ENCODE results near the gene SH2D4B. TPM values are rescaled to one million over a fixed set of nuclear protein-coding genes. Genes with fewer than 3 reads are reported as not detected.
"Not testable (repeated sequence)": the region's sequence is repeated elsewhere in the genome, so short reads cannot be mapped to it uniquely, and the experiment has no call there.

SH2D4B gene
- total and polyA plus RNA-seq, 2 donors, result 0.09 to 0.18 TPM

- WGBS, result 27% methylated on average over 12 of the region's 12 CpGs
- Histone ChIP-seq H3K27me3 (ENCODE audit: control insufficient read depth in 2 of 2, insufficient read depth in 1 of 2, low read length in 1 of 2) (no peaks in the 10 kb centered on the region), H3K27ac (ENCODE audit: low read depth in 1 of 2, low read length in 1 of 2) (peak overlapping the region in 1 of 2 donors; percentile 18), H3K36me3 (ENCODE audit: control insufficient read depth in 2 of 2, insufficient read depth in 2 of 2, low read length in 1 of 2) (no peaks in the 10 kb centered on the region), H3K9me3 (ENCODE audit: control insufficient read depth in 2 of 2, insufficient read depth in 1 of 2, low read length in 1 of 2) (no peaks in the 10 kb centered on the region), H3K4me1 (ENCODE audit: control insufficient read depth in 2 of 2, insufficient read depth in 2 of 2, low read length in 2 of 2) (peaks cover 0 to 41% of the 10 kb centered on the region in 2 donors), H3K4me3 (ENCODE audit: low read length in 2 of 2) (no peak overlapping the region)
- peak in 4 of 9 donors; percentile 33 to 72 (median 50) for DNase-seq (ENCODE audit: low read depth in 6 of 9, low spot score in 9 of 9)
Measured at GRCh38 chr10:80529604-80530003, 8.1 kb upstream of the SH2D4B start.

- peaks cover 0 to 40% of the 10 kb centered on the region in 2 donors for H3K4me1 ChIP-seq (ENCODE audit: control insufficient read depth in 2 of 2, insufficient read depth in 2 of 2, low read length in 2 of 2)
- H3K27ac ChIP-seq (ENCODE audit: low read depth in 1 of 2, low read length in 1 of 2), result no peak overlapping the region
Measured at GRCh38 chr10:80530251-80530650, 7.5 kb upstream of the SH2D4B start.

GRCh38 chr10:80530816-80531215 is 6.9 kb upstream of the SH2D4B start:
- peaks cover 0 to 42% of the 10 kb centered on the region in 2 donors for H3K4me1 ChIP-seq (ENCODE audit: control insufficient read depth in 2 of 2, insufficient read depth in 2 of 2, low read length in 2 of 2)
- H3K27me3 ChIP-seq (ENCODE audit: control insufficient read depth in 2 of 2, insufficient read depth in 1 of 2, low read length in 1 of 2), result no peaks in the 10 kb centered on the region
- H3K4me3 ChIP-seq (ENCODE audit: low read length in 2 of 2), result no peak overlapping the region
- 46% methylated on average over 2 of the region's 2 CpGs for WGBS
- no peaks in the 10 kb centered on the region for H3K36me3 ChIP-seq (ENCODE audit: control insufficient read depth in 2 of 2, insufficient read depth in 2 of 2, low read length in 1 of 2)
- H3K9me3 ChIP-seq (ENCODE audit: control insufficient read depth in 2 of 2, insufficient read depth in 1 of 2, low read length in 1 of 2), result no peaks in the 10 kb centered on the region
- H3K27ac ChIP-seq (ENCODE audit: low read depth in 1 of 2, low read length in 1 of 2), result peak overlapping the region in 1 of 2 donors; percentile 49
- no peak for DNase-seq (ENCODE audit: low read depth in 6 of 9, low spot score in 9 of 9)

More at GRCh38 chr10:80530251-80530650, 7.5 kb upstream of the SH2D4B start:
- no peaks in the 10 kb centered on the region for H3K36me3 ChIP-seq (ENCODE audit: control insufficient read depth in 2 of 2, insufficient read depth in 2 of 2, low read length in 1 of 2)
- no peaks in the 10 kb centered on the region for H3K27me3 ChIP-seq (ENCODE audit: control insufficient read depth in 2 of 2, insufficient read depth in 1 of 2, low read length in 1 of 2)
- 75% methylated on average over 2 of the region's 2 CpGs for WGBS
- H3K4me3 ChIP-seq (ENCODE audit: low read length in 2 of 2), result no peak overlapping the region
- DNase-seq (ENCODE audit: low read depth in 6 of 9, low spot score in 9 of 9), result peak in 1 of 9 donors; percentile 39
- no peaks in the 10 kb centered on the region for H3K9me3 ChIP-seq (ENCODE audit: control insufficient read depth in 2 of 2, insufficient read depth in 1 of 2, low read length in 1 of 2)

- no peaks in the 10 kb centered on the region for H3K27me3 ChIP-seq (ENCODE audit: control insufficient read depth in 2 of 2, insufficient read depth in 1 of 2, low read length in 1 of 2)
- no peak for DNase-seq (ENCODE audit: low read depth in 6 of 9, low spot score in 9 of 9)
- H3K9me3 ChIP-seq (ENCODE audit: control insufficient read depth in 2 of 2, insufficient read depth in 1 of 2, low read length in 1 of 2), result no peaks in the 10 kb centered on the region
- peaks cover 0 to 37% of the 10 kb centered on the region in 2 donors for H3K4me1 ChIP-seq (ENCODE audit: control insufficient read depth in 2 of 2, insufficient read depth in 2 of 2, low read length in 2 of 2)
- no peaks in the 10 kb centered on the region for H3K36me3 ChIP-seq (ENCODE audit: control insufficient read depth in 2 of 2, insufficient read depth in 2 of 2, low read length in 1 of 2)
- H3K27ac ChIP-seq (ENCODE audit: low read depth in 1 of 2, low read length in 1 of 2), result no peak overlapping the region
- H3K4me3 ChIP-seq (ENCODE audit: low read length in 2 of 2), result no peak overlapping the region
- 97% methylated on average over 4 of the region's 4 CpGs for WGBS
Measured at GRCh38 chr10:80532571-80532970, 5.1 kb upstream of the SH2D4B start.

- H3K9me3 ChIP-seq (ENCODE audit: control insufficient read depth in 2 of 2, insufficient read depth in 1 of 2, low read length in 1 of 2); H3K27ac ChIP-seq (ENCODE audit: low read depth in 1 of 2, low read length in 1 of 2); H3K4me3 ChIP-seq (ENCODE audit: low read length in 2 of 2); H3K27me3 ChIP-seq (ENCODE audit: control insufficient read depth in 2 of 2, insufficient read depth in 1 of 2, low read length in 1 of 2); H3K36me3 ChIP-seq (ENCODE audit: control insufficient read depth in 2 of 2, insufficient read depth in 2 of 2, low read length in 1 of 2); DNase-seq (ENCODE audit: low read depth in 6 of 9, low spot score in 9 of 9): not testable (repeated sequence)
- H3K4me1 ChIP-seq (ENCODE audit: control insufficient read depth in 2 of 2, insufficient read depth in 2 of 2, low read length in 2 of 2), result peaks cover 0 to 32% of the 10 kb centered on the region in 2 donors
- WGBS, result 100% methylated on average over 10 of the region's 25 CpGs
Measured at GRCh38 chr10:80534059-80534458, 3.6 kb upstream of the SH2D4B start.

GRCh38 chr10:80534646-80535045 is 3.1 kb upstream of the SH2D4B start:
- H3K4me1 ChIP-seq (ENCODE audit: control insufficient read depth in 2 of 2, insufficient read depth in 2 of 2, low read length in 2 of 2), result peaks cover 0 to 32% of the 10 kb centered on the region in 2 donors
- not testable (repeated sequence) for H3K36me3 ChIP-seq (ENCODE audit: control insufficient read depth in 2 of 2, insufficient read depth in 2 of 2, low read length in 1 of 2); H3K27me3 ChIP-seq (ENCODE audit: control insufficient read depth in 2 of 2, insufficient read depth in 1 of 2, low read length in 1 of 2); H3K4me3 ChIP-seq (ENCODE audit: low read length in 2 of 2); H3K27ac ChIP-seq (ENCODE audit: low read depth in 1 of 2, low read length in 1 of 2); H3K9me3 ChIP-seq (ENCODE audit: control insufficient read depth in 2 of 2, insufficient read depth in 1 of 2, low read length in 1 of 2); DNase-seq (ENCODE audit: low read depth in 6 of 9, low spot score in 9 of 9)
- WGBS, result 88% methylated on average over 11 of the region's 30 CpGs

- DNase-seq (ENCODE audit: low read depth in 6 of 9, low spot score in 9 of 9), result peak in 7 of 9 donors; percentile 37 to 78 (median 50)
- Histone ChIP-seq H3K4me1 (ENCODE audit: control insufficient read depth in 2 of 2, insufficient read depth in 2 of 2, low read length in 2 of 2) (peaks cover 0 to 22% of the 10 kb centered on the region in 2 donors), H3K36me3 (ENCODE audit: control insufficient read depth in 2 of 2, insufficient read depth in 2 of 2, low read length in 1 of 2) (no peaks in the 10 kb centered on the region), H3K9me3 (ENCODE audit: control insufficient read depth in 2 of 2, insufficient read depth in 1 of 2, low read length in 1 of 2) (no peaks in the 10 kb centered on the region), H3K27ac (ENCODE audit: low read depth in 1 of 2, low read length in 1 of 2) (peak overlapping the region; percentile 7 to 72), H3K27me3 (ENCODE audit: control insufficient read depth in 2 of 2, insufficient read depth in 1 of 2, low read length in 1 of 2) (no peaks in the 10 kb centered on the region), H3K4me3 (ENCODE audit: low read length in 2 of 2) (peak overlapping the region; percentile 44 to 56)
- WGBS, result 34% methylated on average over 50 of the region's 50 CpGs
Measured at GRCh38 chr10:80535671-80536360, 1.9 kb upstream of the SH2D4B start.

- peaks cover 0 to 23% of the 10 kb centered on the region in 2 donors for H3K4me1 ChIP-seq (ENCODE audit: control insufficient read depth in 2 of 2, insufficient read depth in 2 of 2, low read length in 2 of 2)
- 79% methylated on average over 17 of the region's 17 CpGs for WGBS
- DNase-seq (ENCODE audit: low read depth in 6 of 9, low spot score in 9 of 9), result no peak
- peak overlapping the region; percentile 44 to 56 for H3K4me3 ChIP-seq (ENCODE audit: low read length in 2 of 2)
- H3K27ac ChIP-seq (ENCODE audit: low read depth in 1 of 2, low read length in 1 of 2), result no peak overlapping the region
- no peaks in the 10 kb centered on the region for H3K27me3 ChIP-seq (ENCODE audit: control insufficient read depth in 2 of 2, insufficient read depth in 1 of 2, low read length in 1 of 2)
- no peaks in the 10 kb centered on the region for H3K9me3 ChIP-seq (ENCODE audit: control insufficient read depth in 2 of 2, insufficient read depth in 1 of 2, low read length in 1 of 2)
- H3K36me3 ChIP-seq (ENCODE audit: control insufficient read depth in 2 of 2, insufficient read depth in 2 of 2, low read length in 1 of 2), result no peaks in the 10 kb centered on the region
Measured at GRCh38 chr10:80536361-80536835, 1.3 kb upstream of the SH2D4B start.

GRCh38 chr10:80537086-80537735 is 491 bp upstream of the SH2D4B start:
- H3K27me3 ChIP-seq (ENCODE audit: control insufficient read depth in 2 of 2, insufficient read depth in 1 of 2, low read length in 1 of 2), result no peaks in the 10 kb centered on the region
- H3K4me3 ChIP-seq (ENCODE audit: low read length in 2 of 2), result no peak overlapping the region
- no peak for DNase-seq (ENCODE audit: low read depth in 6 of 9, low spot score in 9 of 9)
- H3K27ac ChIP-seq (ENCODE audit: low read depth in 1 of 2, low read length in 1 of 2), result no peak overlapping the region
- peaks cover 0 to 24% of the 10 kb centered on the region in 2 donors for H3K4me1 ChIP-seq (ENCODE audit: control insufficient read depth in 2 of 2, insufficient read depth in 2 of 2, low read length in 2 of 2)
- no peaks in the 10 kb centered on the region for H3K9me3 ChIP-seq (ENCODE audit: control insufficient read depth in 2 of 2, insufficient read depth in 1 of 2, low read length in 1 of 2)
- 95% methylated on average over 8 of the region's 8 CpGs for WGBS
- H3K36me3 ChIP-seq (ENCODE audit: control insufficient read depth in 2 of 2, insufficient read depth in 2 of 2, low read length in 1 of 2), result no peaks in the 10 kb centered on the region

Measured in thymus (tissue), 11 donors.